Neural cell (in vitro differentiated cells): ENCODE measurements around the gene EMILIN2. TPM values are rescaled to one million over a fixed set of nuclear protein-coding genes. Genes with fewer than 3 reads are reported as not detected.

ENCODE experiments used
- H2AFZ ChIP-seq: fragments of 200-600, 300-800 bp; sonication (generic), shearing (Covaris generic); 2 replicates; pipeline ENCODE4 v1.6.0; 2014; ENCODE audit warnings: low read depth, mild to moderate bottlenecking, antibody characterized with exemption, low read length, moderate library complexity
- H3F3A ChIP-seq: fragments of 200-600 bp; shearing (Covaris generic); 2 replicates; pipeline ENCODE4 v1.6.1; 2016; ENCODE audit warnings: mild to moderate bottlenecking, moderate library complexity, mixed read lengths, antibody characterized with exemption, low read length; ENCODE audit not compliant: insufficient read depth, poor library complexity, severe bottlenecking
- H3K27ac ChIP-seq: fragments of 200-600, 300-800 bp; sonication (generic), shearing (Covaris generic); 2 replicates; pipeline ENCODE4 v1.5.1; 2014; ENCODE audit warnings: mild to moderate bottlenecking, low read length, moderate library complexity
- H3K27me3 ChIP-seq: fragments of 300-800, 200-600 bp; sonication (generic), shearing (Covaris generic); 2 replicates; pipeline ENCODE4 v1.6.0; 2014; ENCODE audit warnings: mild to moderate bottlenecking, low read depth, low read length, moderate library complexity; ENCODE audit not compliant: insufficient read depth
- H3K36me3 ChIP-seq: fragments of 300-800, 200-600 bp; sonication (generic), shearing (Covaris generic); 2 replicates; pipeline ENCODE4 v1.5.1; 2014; ENCODE audit warnings: mild to moderate bottlenecking, antibody characterized with exemption, low read length, moderate library complexity; ENCODE audit not compliant: insufficient read depth
- H3K4me2 ChIP-seq: fragments of 300-800, 200-600 bp; sonication (generic), shearing (Covaris generic); 2 replicates; pipeline ENCODE4 v1.6.0; 2014; ENCODE audit warnings: mild to moderate bottlenecking, low read length
- H3K4me3 ChIP-seq: fragments of 300-800, 200-600 bp; sonication (generic), shearing (Covaris generic); 2 replicates; pipeline ENCODE4 v1.5.1; 2014; ENCODE audit warnings: mild to moderate bottlenecking, low read length, moderate library complexity
- H3K79me2 ChIP-seq: fragments of 200-600 bp; shearing (Covaris generic); replicated peaks from 2 replicates; pipeline ENCODE4 v1.6.0; 2014; ENCODE audit warnings: mild to moderate bottlenecking, low read length, moderate library complexity; ENCODE audit not compliant: insufficient read depth
- H3K9ac ChIP-seq: fragments of 300-800, 200-600 bp; sonication (generic), shearing (Covaris generic); 2 replicates; pipeline ENCODE4 v1.6.1; 2016; ENCODE audit warnings: mild to moderate bottlenecking, low read length, mixed read lengths
- H3K9me2 ChIP-seq: fragments of 200-600 bp; shearing (Covaris generic); 2 replicates; pipeline ENCODE4 v1.6.1; 2016; ENCODE audit warnings: mild to moderate bottlenecking, low read length, mixed read lengths; ENCODE audit not compliant: insufficient read depth
- H3K9me3 ChIP-seq: fragments of 200-600, 300-800 bp; sonication (generic), shearing (Covaris generic); 2 replicates; pipeline ENCODE4 v1.6.1; 2016; ENCODE audit warnings: mild to moderate bottlenecking, mixed run types, low read length, moderate library complexity, mixed read lengths
- H4K20me1 ChIP-seq: fragments of 200-600 bp; shearing (Covaris generic); 2 replicates; pipeline ENCODE4 v1.6.1; 2016; ENCODE audit warnings: mild to moderate bottlenecking, mixed run types; ENCODE audit not compliant: insufficient read depth
- CTCF ChIP-seq: fragments of 450-650 bp; IDR thresholded peaks from 2 replicates; pipeline ENCODE4 v1.5.1; 2014; ENCODE audit warnings: antibody characterized with exemption, mild to moderate bottlenecking, moderate library complexity; ENCODE audit not compliant: poor library complexity, severe bottlenecking
- EP300 ChIP-seq: fragments of 450-650 bp; conservative IDR thresholded peaks from 2 replicates; pipeline ENCODE4 v1.6.1; 2014; ENCODE audit warnings: antibody characterized with exemption, mild to moderate bottlenecking, moderate library complexity; ENCODE audit not compliant: poor library complexity, severe bottlenecking
- EZH2 ChIP-seq: fragments of 200-600, 300-800 bp; shearing (Covaris generic), sonication (generic); IDR thresholded peaks from 2 replicates; pipeline ENCODE4 v1.6.1; 2014; ENCODE audit warnings: antibody characterized with exemption, low read length, borderline replicate concordance, mild to moderate bottlenecking; ENCODE audit not compliant: insufficient read depth, poor library complexity, severe bottlenecking
- MXI1 ChIP-seq: fragments of 450-650 bp; conservative IDR thresholded peaks from 2 replicates; pipeline ENCODE4 v1.6.1; 2014; ENCODE audit warnings: antibody characterized with exemption, mild to moderate bottlenecking; ENCODE audit not compliant: poor library complexity, severe bottlenecking
- POLR2AphosphoS5 ChIP-seq: IDR thresholded peaks from 2 replicates; pipeline ENCODE4 v1.6.1; 2012
- RAD21 ChIP-seq: fragments of 450-650 bp; conservative IDR thresholded peaks from 2 replicates; pipeline ENCODE4 v1.6.1; 2014; ENCODE audit warnings: antibody characterized with exemption, mild to moderate bottlenecking, moderate library complexity
- REST ChIP-seq: IDR thresholded peaks from 2 replicates; pipeline ENCODE4 v1.6.1; 2012; ENCODE audit warnings: borderline replicate concordance
- TAF1 ChIP-seq: IDR thresholded peaks from 2 replicates; pipeline ENCODE4 v1.6.1; 2012; ENCODE audit warnings: low read depth
- polyA plus RNA-seq: library from polyadenylated mRNA; depleted of rRNA; stranded (reverse); fragments of >200 nt; gene quantifications from 2 replicates; pipeline ENCODE4 v1.2.3, GENCODE V29; 2014

Gene EMILIN2
- polyA plus RNA-seq, 1 donor from 2014 or later: not detected

GRCh38 chr18:2903006-2903405, 56.2 kb downstream of the EMILIN2 start:
- no peak for TF ChIP-seq POLR2AphosphoS5
- no peak for TF ChIP-seq RAD21
- no peak for TF ChIP-seq CTCF
- TF ChIP-seq EP300: no peak
- TF ChIP-seq MXI1: no peak
- TF ChIP-seq EZH2: no peak
- TF ChIP-seq TAF1: no peak
- no peak for TF ChIP-seq REST
- Histone ChIP-seq H2AFZ (no peak overlapping the region), H3K9ac (no peak overlapping the region), H4K20me1 (no peaks in the 10 kb centered on the region), H3K27me3 (peaks cover 32% of the 10 kb centered on the region), H3K4me2 (no peak overlapping the region), H3K9me3 (peaks cover 5% of the 10 kb centered on the region), H3K9me2 (no peaks in the 10 kb centered on the region), H3K27ac (no peak overlapping the region), H3K36me3 (no peaks in the 10 kb centered on the region), H3K79me2 (no peaks in the 10 kb centered on the region), H3K4me3 (no peak overlapping the region), H3F3A (no peaks in the 10 kb centered on the region)

- no peak for TF ChIP-seq CTCF
- Histone ChIP-seq H3K36me3 (no peaks in the 10 kb centered on the region), H3K79me2 (no peaks in the 10 kb centered on the region), H3K9ac (no peak overlapping the region), H3K4me2 (no peak overlapping the region), H3K9me3 (peaks cover 5% of the 10 kb centered on the region), H3F3A (no peaks in the 10 kb centered on the region), H3K9me2 (no peaks in the 10 kb centered on the region), H3K27ac (no peak overlapping the region), H3K4me3 (peak overlapping the region; percentile 23), H4K20me1 (no peaks in the 10 kb centered on the region), H2AFZ (no peak overlapping the region), H3K27me3 (peaks cover 34% of the 10 kb centered on the region)
Observed at GRCh38 chr18:2905854-2906703, 59.3 kb downstream of the EMILIN2 start.
